HG03280 (cell line): ENCODE data around the gene IFITM10.
"Not testable (repeated sequence)": the region's sequence is repeated elsewhere in the genome, so short reads cannot be mapped to it uniquely, and the experiment has no call there.

Experiments
- ATAC-seq: cut with Tn5 transposase; IDR thresholded peaks from one replicate; pipeline ENCODE4 v1.9.1; 2021; ENCODE audit warnings: mild to moderate bottlenecking, moderate library complexity; ENCODE audit not compliant: unreplicated experiment

IFITM10 gene

DNA sequence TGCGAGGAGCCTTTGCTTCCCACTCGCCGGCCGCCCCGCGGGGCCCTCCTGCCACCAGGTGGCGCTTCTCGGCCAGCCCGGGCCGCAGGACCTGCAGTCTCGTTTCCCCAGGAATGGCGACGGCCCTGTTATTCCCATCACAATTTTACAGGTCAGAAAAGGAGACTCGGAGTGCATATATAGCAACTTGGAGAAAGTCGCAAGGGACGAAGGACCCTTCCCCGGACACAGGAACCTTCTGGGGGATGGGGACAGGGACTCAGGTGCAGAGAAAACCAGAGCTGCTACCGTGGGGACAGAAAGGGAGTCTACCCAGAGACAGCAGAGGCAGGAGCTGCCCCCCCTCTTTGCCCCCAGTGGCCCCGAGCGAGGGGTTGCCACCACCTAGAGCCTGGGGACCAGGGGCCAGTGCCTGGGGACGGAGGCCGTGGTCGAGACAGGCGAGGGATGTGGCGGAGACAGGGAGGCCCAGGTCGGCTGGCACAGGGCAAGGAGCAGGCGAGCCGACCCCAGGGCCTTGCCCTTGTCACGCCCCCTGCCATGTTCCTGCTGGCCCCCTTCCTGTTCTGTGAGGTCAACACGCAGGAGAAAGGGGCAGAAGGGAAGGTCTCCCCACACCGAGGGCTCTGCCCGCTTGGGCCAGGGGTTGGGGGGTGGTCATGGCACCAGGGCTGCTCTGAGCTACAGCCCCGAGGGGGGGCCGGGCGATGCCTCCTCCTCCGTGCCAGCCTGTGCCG lies 56.9 kb downstream of the IFITM10 start:
- ATAC-seq, result no peak

DNA sequence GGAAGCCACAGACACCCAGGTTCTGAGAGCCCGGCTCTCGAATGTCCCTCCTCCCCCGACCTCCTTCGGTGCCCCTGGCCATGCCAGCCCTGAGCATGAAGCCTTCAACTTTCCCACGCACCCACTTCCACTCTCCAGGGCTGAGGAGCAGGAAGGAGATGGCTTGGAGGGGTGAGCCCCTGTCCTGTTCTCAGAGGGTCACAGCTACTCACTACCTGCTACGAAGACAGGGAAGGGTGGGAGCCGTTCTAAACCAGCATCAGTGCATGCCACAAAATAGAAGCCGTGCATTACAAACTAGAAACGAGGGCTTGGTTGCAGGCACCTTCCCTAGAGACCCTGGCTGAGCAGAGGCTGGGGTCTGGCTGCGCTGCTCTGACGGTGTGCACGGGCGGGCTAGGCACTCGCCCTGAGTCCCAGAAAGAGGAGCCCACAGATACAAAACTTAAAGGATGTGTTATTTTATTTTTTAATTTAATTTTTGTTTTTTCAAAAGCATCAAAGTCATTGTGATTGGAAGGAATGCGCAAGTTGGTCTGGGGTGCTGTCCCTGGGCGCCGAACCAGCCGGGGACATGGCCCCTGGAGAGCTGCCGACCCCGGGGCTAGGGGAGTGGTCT lies 57.6 kb downstream of the IFITM10 start:
- no peak for ATAC-seq

DNA sequence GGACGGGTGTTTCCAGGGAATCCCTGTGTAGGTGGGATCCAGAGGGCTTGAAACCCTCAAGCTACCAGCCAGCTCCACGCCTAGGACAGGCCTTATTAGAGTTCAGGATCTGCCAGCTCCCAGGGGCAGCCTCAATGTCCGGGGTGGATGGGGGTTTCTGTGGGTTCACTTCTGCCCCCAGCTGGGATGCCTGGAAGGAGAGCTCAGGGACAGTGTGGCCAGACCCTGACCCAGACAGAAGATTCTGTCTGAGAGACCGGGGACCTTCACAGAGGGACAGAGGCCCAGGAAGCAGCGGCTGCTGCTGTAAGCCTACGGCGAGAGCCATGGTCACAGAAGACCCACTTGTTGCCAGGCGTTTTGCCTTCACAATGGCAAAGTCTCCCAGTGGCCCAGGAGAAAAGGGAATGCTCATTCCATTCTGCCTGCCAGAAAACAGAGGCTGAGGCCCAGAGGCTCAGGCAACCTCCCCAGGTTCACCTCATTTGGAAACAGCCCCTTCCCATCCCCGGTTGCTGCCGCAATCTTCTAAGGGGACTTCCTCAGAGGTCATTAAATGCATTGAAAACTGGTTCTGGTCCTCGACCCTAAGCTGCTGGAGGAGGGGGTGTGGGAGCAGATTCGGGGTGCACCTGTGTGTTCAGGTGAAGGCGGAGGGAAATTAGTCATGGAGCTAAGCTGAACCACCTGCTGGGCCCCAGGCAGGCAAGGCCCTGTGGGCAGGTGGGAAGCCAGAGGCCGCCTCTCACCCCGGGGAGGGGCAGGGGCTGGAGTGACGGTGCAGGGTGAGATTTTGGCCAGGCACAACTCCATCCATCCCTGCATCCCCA lies 58.3 kb downstream of the IFITM10 start:
- ATAC-seq, result no peak

DNA sequence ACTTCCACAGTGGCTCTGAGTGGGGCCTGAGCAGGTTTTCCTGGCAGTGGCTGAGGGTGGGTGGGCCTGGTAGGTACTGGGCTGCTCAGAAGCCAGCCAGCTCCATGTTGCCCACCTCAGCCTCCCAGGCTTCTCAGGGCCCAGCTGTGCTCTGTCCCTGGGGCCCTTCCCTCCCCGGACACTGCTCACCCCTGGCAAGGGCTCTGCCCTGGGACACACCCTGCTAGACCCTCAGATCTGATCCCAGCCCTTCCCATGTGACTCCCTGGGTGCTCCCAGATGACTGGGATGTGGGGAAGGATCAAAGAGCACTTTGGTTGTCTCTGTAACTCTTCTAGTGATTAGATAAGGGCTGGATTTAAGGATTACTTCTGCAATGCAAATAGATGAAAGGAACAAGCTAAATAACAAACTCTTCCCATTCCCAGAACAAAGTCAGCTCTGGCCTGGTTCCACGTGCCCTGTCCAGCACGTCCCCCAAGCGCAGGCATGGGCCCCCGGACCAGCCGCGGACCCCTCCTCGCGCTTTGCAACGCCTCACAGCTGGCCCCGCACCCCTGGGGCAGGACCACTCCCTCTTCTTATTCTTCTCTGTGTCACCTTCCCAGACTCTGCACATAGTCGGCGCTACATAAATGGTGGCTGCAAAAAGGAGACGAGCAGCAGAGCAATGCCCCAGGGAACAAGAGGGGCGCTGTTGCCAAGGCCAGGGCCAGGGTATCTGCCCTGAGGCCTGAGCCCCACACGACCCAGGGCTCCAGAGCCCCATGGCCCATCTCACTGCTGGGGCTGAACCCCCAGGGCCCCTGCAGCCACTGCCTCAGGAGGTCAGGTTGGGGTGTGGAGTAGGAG lies 59.1 kb downstream of the IFITM10 start:
- ATAC-seq, result no peak

DNA sequence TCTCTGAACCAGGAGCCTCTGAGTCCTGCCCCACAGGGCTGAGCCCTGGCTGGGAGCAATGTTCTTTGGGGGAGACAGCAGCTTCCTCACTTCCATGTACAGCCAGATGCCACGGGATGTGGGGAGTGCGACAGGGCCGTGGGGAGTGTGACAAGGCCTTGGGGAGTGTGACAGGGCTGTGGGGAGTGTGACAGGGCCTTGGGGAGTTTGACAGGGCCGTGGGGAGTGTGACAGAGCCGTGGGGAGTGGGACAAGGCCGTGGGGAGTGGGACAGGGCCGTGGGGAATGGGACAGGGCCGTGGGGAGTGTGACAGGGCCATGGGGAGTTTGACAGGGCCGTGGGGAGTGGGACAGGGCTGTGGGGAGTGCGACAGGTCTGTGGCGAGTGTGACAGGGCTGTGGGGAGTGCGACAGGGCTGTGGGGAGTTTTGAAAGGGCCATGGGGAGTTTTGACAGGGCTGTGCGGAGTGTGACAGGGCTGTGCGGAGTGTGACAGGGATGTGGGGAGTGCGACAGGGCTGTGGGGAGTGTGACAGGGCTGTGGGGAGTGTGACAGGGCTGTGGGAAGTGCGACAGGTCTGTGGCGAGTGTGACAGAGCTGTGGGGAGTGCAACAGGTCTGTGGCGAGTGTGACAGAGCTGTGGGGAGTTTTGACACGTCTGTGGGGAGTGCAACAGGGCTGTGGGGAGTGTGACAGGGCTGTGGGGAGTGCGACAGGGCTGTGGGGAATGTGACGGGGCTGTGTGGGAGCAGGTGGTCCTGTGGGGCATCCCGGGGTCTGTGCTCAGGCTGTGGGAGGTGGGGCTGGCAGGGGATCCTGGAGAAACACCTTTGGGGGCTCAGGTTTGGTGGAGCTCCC lies 60.0 kb downstream of the IFITM10 start:
- ATAC-seq, result no peak

DNA sequence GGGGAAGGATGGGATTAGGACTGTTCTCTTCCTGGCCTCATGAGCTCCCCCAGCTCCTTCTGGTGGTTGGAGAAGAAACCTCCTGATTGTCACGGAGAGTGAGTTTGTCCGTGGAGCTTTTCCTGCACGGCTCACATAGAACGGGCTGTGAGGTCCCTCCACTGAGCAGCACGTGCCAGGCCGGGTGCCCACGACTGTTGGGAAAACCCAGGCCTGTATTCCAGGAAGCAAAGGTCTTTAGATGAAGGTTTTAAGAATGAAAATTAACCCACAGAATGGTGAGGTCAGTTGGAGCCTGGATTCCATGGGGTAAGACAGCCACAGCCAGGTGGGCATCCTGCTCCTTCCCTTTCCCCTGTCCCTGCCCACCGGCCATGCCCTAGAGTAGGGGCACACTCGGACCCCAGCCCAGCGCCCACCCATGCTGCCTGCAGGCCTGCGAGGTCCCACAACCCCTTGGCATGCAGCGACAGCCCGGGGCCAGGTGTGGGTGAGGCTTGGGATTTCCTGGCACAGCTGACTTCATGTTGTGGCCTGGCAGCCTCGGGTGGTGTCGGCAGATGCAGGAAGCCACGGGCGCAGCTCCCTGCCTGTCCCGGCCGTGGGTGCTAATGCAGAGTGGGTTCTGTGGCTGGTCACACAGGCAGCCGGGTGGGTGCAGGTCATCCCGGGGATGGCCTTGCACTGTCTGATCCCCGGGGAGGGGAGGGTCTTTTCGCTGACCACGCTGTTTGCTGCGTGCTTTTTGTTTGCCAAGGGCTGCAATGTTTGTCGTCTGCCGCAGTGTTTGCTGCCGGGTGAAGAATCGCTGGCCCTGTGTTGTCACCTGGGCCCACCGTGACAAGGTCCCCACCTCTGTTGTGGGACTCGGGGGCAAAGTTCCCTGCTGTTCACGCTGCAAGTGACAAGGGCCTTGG lies 60.9 kb downstream of the IFITM10 start:
- not testable (repeated sequence) for ATAC-seq

DNA sequence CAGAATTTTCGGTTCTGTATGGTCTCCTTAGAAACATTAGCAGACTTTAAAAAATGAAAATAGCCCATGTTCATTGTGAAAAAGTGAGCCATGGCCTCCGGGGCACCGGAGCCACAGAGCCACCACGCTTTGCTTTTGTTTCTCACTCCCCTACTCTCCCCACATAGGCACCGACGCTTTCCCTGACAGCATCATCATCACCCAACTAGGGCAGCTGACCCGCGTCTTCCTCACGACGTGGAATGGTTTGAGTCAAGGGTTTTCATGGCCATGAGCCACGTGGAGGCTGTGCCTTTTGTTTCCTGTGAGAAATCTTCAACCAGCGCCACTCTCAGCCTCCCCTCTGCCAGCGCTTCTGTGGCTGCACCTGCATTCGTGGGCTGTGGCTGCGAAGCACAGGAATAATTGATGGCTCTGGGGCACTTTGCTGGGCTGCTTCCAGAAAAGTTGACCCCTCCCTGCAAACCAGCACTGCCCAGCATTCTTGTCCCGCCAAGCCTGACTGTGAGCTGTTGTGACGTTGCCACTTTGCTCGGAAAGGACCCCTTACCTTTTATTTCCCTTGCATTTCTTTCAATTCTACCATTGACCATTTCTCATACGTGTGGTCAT lies 62.0 kb downstream of the IFITM10 start:
- ATAC-seq, result not testable (repeated sequence)

DNA sequence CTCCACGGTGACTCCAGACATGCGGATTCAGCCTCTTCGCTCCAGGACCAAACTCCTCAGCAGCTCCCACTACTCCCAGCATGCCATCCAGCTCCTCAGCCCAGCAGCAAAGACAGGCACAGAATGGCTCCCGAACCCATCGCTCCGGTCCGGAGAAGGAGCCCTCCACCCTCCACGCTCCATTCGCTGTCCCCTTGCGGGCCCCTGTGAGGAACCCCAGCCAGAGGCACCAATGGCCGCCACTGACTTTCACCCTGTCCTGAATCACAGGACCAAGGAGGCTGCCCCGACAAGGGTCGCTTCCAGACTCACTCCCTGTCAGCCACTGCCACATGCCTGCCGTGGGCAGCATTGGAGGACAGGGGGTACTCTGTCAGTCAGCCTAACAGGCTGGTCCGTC lies 64.2 kb downstream of the IFITM10 start:
- not testable (repeated sequence) for ATAC-seq

DNA sequence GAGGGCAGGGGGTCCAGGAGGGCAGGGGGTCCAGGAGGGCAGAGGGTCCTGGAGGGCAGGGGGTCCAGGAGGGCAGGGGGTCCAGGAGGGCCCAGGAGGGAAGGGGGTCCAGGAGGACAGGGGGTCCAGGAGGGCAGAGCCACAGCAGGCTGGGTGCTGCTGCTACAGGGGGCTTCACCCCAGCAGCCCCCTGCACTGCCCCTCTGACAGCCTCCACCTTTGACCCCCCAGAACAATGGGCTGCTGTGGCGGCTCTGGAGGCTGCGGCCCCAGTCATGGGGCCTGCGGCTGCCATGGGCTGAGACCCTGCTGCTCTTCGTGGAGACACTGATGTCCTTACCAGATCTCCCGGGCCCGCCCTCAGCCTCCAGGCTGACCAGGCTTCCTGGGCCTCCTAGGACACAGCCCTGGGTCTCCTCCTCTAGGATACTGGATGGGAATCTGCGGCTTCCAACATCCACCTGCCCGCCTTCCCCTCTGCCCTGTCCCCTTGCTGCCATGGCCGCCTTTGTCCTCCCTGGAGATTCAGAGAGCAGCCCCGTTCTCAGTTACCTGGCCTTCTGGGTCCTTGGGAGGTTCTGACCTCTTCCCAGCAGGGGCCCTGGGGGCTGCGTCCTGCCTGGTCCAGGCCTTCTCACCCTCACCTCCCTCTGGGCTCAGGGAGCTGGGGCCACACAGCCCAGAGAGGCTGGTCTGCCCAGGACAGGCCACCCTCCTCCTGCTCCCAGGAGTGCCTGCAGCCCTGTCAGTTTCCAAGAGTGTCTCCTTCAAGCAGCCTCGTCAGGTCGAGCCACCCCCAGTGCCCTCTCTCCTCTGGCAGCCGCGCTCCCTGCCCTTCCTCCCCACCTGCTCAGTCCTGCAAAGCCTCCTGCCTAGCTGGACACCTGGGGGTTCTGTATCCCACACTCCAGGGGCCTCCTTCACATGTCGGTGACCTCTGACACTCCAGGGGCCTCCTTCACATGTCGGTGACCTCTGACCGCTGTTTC lies 65.2 kb downstream of the IFITM10 start:
- not testable (repeated sequence) for ATAC-seq

DNA sequence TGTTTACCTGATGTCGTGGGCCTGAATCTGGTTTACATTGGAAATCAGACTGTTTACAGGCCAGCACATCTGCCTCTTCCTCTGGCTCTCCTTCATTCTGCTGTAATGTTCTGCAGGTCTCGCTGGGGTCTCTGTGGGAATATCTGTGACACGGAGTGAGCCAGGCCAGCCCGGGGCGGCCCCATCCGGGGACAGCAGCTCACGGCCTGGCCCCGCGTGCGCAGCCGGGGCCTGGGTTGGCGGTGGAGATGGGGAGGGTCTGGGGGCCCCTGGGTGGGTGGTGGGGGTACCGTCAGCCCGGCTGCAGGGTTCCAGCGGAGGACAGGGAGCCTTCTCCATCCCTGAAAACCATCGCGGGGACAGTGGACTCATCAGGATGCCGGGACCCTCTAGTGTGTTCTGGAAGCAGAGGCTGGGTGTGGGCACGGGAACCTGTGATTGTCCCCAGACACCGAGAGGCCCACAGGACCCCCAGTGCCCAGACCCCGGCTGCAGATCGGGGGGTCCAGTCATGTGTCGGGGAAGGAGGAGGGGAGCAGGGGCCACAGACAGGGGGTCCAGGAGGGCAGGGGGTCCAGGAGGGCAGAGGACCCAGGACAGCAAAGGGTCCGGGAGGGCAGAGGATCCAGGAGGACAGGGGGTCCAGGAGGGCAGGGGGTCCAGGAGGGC lies 66.4 kb downstream of the IFITM10 start:
- not testable (repeated sequence) for ATAC-seq

DNA sequence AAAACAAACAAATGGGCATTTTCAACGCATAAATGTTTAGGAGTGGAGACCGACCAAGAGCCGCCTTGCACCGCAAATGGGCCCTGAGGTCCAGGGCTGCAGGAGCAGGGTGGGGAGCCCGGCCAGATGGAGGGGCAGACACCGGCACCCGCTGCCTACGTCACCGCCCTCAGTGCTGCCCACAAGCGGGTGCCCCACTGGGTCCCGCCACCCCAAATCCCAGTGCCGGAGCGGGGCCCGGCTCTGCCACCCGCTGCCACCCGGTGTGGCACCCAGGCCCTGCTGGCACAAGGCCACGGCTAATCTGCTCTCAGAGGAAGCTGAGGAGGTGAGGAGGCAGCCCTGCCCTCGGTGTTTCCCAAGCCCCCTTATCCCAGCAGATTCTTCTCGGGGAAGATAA lies 67.2 kb downstream of the IFITM10 start:
- not testable (repeated sequence) for ATAC-seq
